BLaER1 (cell line): ENCODE data around the gene NR4A2.

ENCODE experiments used
- H3K27ac ChIP-seq: shearing (Covaris generic); formaldehyde crosslinking; 2 replicates; pipeline ENCODE4 v1.8.1; 2022
- H3K27me3 ChIP-seq: shearing (Covaris generic); formaldehyde crosslinking; 2 replicates; pipeline ENCODE4 v1.8.1; 2022
- H3K36me3 ChIP-seq: shearing (Covaris generic); formaldehyde crosslinking; 2 replicates; pipeline ENCODE4 v1.8.1; 2022
- H3K4me1 ChIP-seq: shearing (Covaris generic); formaldehyde crosslinking; 2 replicates; pipeline ENCODE4 v1.8.1; 2022
- H3K4me2 ChIP-seq: shearing (Covaris generic); formaldehyde crosslinking; 2 replicates; pipeline ENCODE4 v1.8.1; 2022
- H3K4me3 ChIP-seq: shearing (Covaris generic); formaldehyde crosslinking; 2 replicates; pipeline ENCODE4 v1.8.1; 2022
- H3K9ac ChIP-seq: shearing (Covaris generic); formaldehyde crosslinking; 2 replicates; pipeline ENCODE4 v1.8.1; 2022
- H3K9me3 ChIP-seq: shearing (Covaris generic); formaldehyde crosslinking; 2 replicates; pipeline ENCODE4 v1.8.1; 2022
- H4K20me1 ChIP-seq: shearing (Covaris generic); formaldehyde crosslinking; 2 replicates; pipeline ENCODE4 v1.8.1; 2022
- Cebpa-rat ChIP-seq: shearing (Covaris generic); IDR thresholded peaks from 2 replicates; pipeline ENCODE4 v1.8.1; 2022

NR4A2 gene

GRCh38 chr2:156340804-156341451 is 8.4 kb upstream of the NR4A2 start:
- Histone ChIP-seq H3K4me1 (peaks cover 19% of the 10 kb centered on the region), H4K20me1 (no peaks in the 10 kb centered on the region), H3K36me3 (no peaks in the 10 kb centered on the region), H3K9me3 (no peaks in the 10 kb centered on the region), H3K9ac (peak overlapping the region; percentile 96), H3K4me3 (peak overlapping the region; percentile 94), H3K27ac (peak overlapping the region; percentile 97), H3K27me3 (no peaks in the 10 kb centered on the region), H3K4me2 (peak overlapping the region; percentile 87)
- no peak for TF ChIP-seq Cebpa-rat

- no peaks in the 10 kb centered on the region for H3K9me3 ChIP-seq
- H3K36me3 ChIP-seq = no peaks in the 10 kb centered on the region
- no peak for TF ChIP-seq Cebpa-rat
- H4K20me1 ChIP-seq = no peaks in the 10 kb centered on the region; the same call in 1 of the 2 replicates
- H3K9ac ChIP-seq = no peak overlapping the region
- H3K4me3 ChIP-seq = no peak overlapping the region
- no peak overlapping the region for H3K27ac ChIP-seq
- H3K4me1 ChIP-seq = peaks cover 20% of the 10 kb centered on the region
- peak overlapping the region; percentile 87 for H3K4me2 ChIP-seq
- H3K27me3 ChIP-seq = no peaks in the 10 kb centered on the region
These were observed 7.9 kb upstream of the NR4A2 start for GRCh38 chr2:156340377-156340776.

GRCh38 chr2:156339865-156340264 is 7.3 kb upstream of the NR4A2 start:
- H3K4me1 ChIP-seq = peaks cover 25% of the 10 kb centered on the region
- no peaks in the 10 kb centered on the region; the same call in 1 of the 2 replicates for H4K20me1 ChIP-seq
- no peak overlapping the region for H3K4me3 ChIP-seq
- H3K27ac ChIP-seq = no peak overlapping the region
- no peak for TF ChIP-seq Cebpa-rat
- no peaks in the 10 kb centered on the region for H3K36me3 ChIP-seq
- H3K9me3 ChIP-seq = no peaks in the 10 kb centered on the region
- no peak overlapping the region for H3K9ac ChIP-seq
- no peak overlapping the region for H3K4me2 ChIP-seq
- H3K27me3 ChIP-seq = no peaks in the 10 kb centered on the region

GRCh38 chr2:156339110-156339847 is 6.8 kb upstream of the NR4A2 start:
- Histone ChIP-seq H4K20me1 (no peaks in the 10 kb centered on the region; the same call in 1 of the 2 replicates), H3K27me3 (no peaks in the 10 kb centered on the region), H3K9me3 (no peaks in the 10 kb centered on the region), H3K27ac (no peak overlapping the region), H3K4me2 (no peak overlapping the region), H3K4me3 (no peak overlapping the region), H3K36me3 (no peaks in the 10 kb centered on the region), H3K4me1 (peaks cover 27% of the 10 kb centered on the region), H3K9ac (no peak overlapping the region)
- TF ChIP-seq Cebpa-rat = no peak

GRCh38 chr2:156338578-156338977 is 6.1 kb upstream of the NR4A2 start:
- no peak for TF ChIP-seq Cebpa-rat
- Histone ChIP-seq H3K9me3 (no peaks in the 10 kb centered on the region), H3K9ac (no peak overlapping the region), H3K27me3 (no peaks in the 10 kb centered on the region; the same call in 1 of the 2 replicates), H3K4me1 (peaks cover 27% of the 10 kb centered on the region), H3K36me3 (no peaks in the 10 kb centered on the region), H3K4me3 (no peak overlapping the region), H3K4me2 (no peak overlapping the region), H3K27ac (no peak overlapping the region), H4K20me1 (no peaks in the 10 kb centered on the region; the same call in 1 of the 2 replicates)

GRCh38 chr2:156334496-156335478 is 2.3 kb upstream of the NR4A2 start:
- H3K27me3 ChIP-seq = peaks cover 38% of the 10 kb centered on the region
- H3K4me3 ChIP-seq = peak overlapping the region; percentile 84
- H3K4me2 ChIP-seq = peak overlapping the region; percentile 100
- no peaks in the 10 kb centered on the region for H3K36me3 ChIP-seq
- peaks cover 6% of the 10 kb centered on the region for H3K9me3 ChIP-seq
- peak overlapping the region; percentile 56; the same call in 1 of the 2 replicates for H3K27ac ChIP-seq
- peaks cover 17% of the 10 kb centered on the region; the same call in 1 of the 2 replicates for H4K20me1 ChIP-seq
- peaks cover 16% of the 10 kb centered on the region for H3K4me1 ChIP-seq
- peak overlapping the region; percentile 69; the same call in 1 of the 2 replicates for H3K9ac ChIP-seq
- no peak for TF ChIP-seq Cebpa-rat

GRCh38 chr2:156333951-156334495 is 1.5 kb upstream of the NR4A2 start:
- Histone ChIP-seq H3K9me3 (peaks cover 14% of the 10 kb centered on the region), H3K36me3 (no peaks in the 10 kb centered on the region), H3K4me2 (peak overlapping the region; percentile 100), H3K9ac (peak overlapping the region; percentile 72), H3K27ac (peak overlapping the region; percentile 59), H3K27me3 (peaks cover 45% of the 10 kb centered on the region), H3K4me1 (peaks cover 16% of the 10 kb centered on the region), H4K20me1 (peaks cover 20% of the 10 kb centered on the region; the same call in 1 of the 2 replicates), H3K4me3 (peak overlapping the region; percentile 84)
- no peak for TF ChIP-seq Cebpa-rat

GRCh38 chr2:156333274-156333950 is 891 bp upstream of the NR4A2 start:
- H3K27me3 ChIP-seq = peaks cover 51% of the 10 kb centered on the region
- TF ChIP-seq Cebpa-rat = no peak
- no peaks in the 10 kb centered on the region for H3K36me3 ChIP-seq
- H3K27ac ChIP-seq = peak overlapping the region; percentile 59
- peaks cover 16% of the 10 kb centered on the region for H3K4me1 ChIP-seq
- peaks cover 19% of the 10 kb centered on the region for H3K9me3 ChIP-seq
- H3K4me3 ChIP-seq = peak overlapping the region; percentile 84
- H3K9ac ChIP-seq = peak overlapping the region; percentile 72
- peak overlapping the region; percentile 100 for H3K4me2 ChIP-seq
- peaks cover 23% of the 10 kb centered on the region; the same call in 1 of the 2 replicates for H4K20me1 ChIP-seq

DNA sequence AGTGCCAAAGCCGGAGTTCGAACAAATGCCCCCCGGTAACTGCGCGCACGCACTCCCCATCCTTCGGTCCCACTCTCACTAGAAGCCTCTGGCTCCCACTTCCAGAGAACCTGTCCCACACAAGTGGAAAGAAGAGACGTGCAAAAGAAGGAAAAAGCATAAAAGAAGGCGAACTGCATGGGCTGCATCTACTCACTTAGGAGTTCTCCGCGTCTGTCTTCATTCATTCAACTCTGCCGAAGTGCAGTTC is 312 bp downstream of the NR4A2 start:
- peaks cover 63% of the 10 kb centered on the region for H3K27me3 ChIP-seq
- H3K27ac ChIP-seq = no peak overlapping the region
- H3K36me3 ChIP-seq = no peaks in the 10 kb centered on the region
- TF ChIP-seq Cebpa-rat = no peak
- peaks cover 16% of the 10 kb centered on the region for H3K4me1 ChIP-seq
- H3K4me3 ChIP-seq = peak overlapping the region; percentile 84
- H3K9ac ChIP-seq = peak overlapping the region; percentile 72; the same call in 1 of the 2 replicates
- H4K20me1 ChIP-seq = peaks cover 23% of the 10 kb centered on the region; the same call in 1 of the 2 replicates
- peak overlapping the region; percentile 100 for H3K4me2 ChIP-seq
- H3K9me3 ChIP-seq = peaks cover 27% of the 10 kb centered on the region
